Stimulated activated CD8-positive, alpha-beta memory T cell treated with anti-CD3 and anti-CD28 coated beads, Interleukin-12 subunit alpha, Interleukin-12 subunit beta, amount 100 ng/mL, for 1 hour (primary cell): ENCODE data around the gene SLC7A5.
"Not testable (repeated sequence)": the region's sequence is repeated elsewhere in the genome, so short reads cannot be mapped to it uniquely, and the experiment has no call there.

Source experiments
- DNase-seq: peaks from one replicate; pipeline ENCODE4 v3.0.0-alpha.2; 2020; ENCODE audit warnings: low read depth

The SLC7A5 gene

GRCh38 chr16:87822108-87822970, 47.0 kb downstream of the SLC7A5 start:
- no peak for DNase-seq

- no peak for DNase-seq
Measured at GRCh38 chr16:87821376-87822107, 47.8 kb downstream of the SLC7A5 start.

- DNase-seq, result no peak
Measured at GRCh38 chr16:87819983-87820382, 49.3 kb downstream of the SLC7A5 start.

GRCh38 chr16:87819282-87819681, 50.0 kb downstream of the SLC7A5 start:
- DNase-seq, result no peak

- no peak for DNase-seq
Measured at GRCh38 chr16:87818533-87819161, 50.7 kb downstream of the SLC7A5 start.

- DNase-seq, result no peak
Measured at GRCh38 chr16:87817910-87818309, 51.4 kb downstream of the SLC7A5 start.

- not testable (repeated sequence) for DNase-seq
Measured at GRCh38 chr16:87817370-87817769, 51.9 kb downstream of the SLC7A5 start.

GRCh38 chr16:87816507-87817100, 52.7 kb downstream of the SLC7A5 start:
- DNase-seq, result no peak

- DNase-seq, result no peak
Measured at GRCh38 chr16:87815567-87815966, 53.7 kb downstream of the SLC7A5 start.

- DNase-seq, result no peak
Measured at GRCh38 chr16:87812200-87812656, 57.1 kb downstream of the SLC7A5 start.

GRCh38 chr16:87811454-87811853, 57.9 kb downstream of the SLC7A5 start:
- not testable (repeated sequence) for DNase-seq

GRCh38 chr16:87809150-87809902, 60.0 kb downstream of the SLC7A5 start:
- no peak for DNase-seq

GRCh38 chr16:87808108-87808507, 61.2 kb downstream of the SLC7A5 start:
- DNase-seq, result no peak

- DNase-seq, result peak; percentile 29
Measured at GRCh38 chr16:87806641-87807546, 62.4 kb downstream of the SLC7A5 start.

GRCh38 chr16:87806261-87806640, 63.1 kb downstream of the SLC7A5 start:
- DNase-seq, result no peak

GRCh38 chr16:87803385-87803784, 65.9 kb downstream of the SLC7A5 start:
- no peak for DNase-seq

GRCh38 chr16:87802670-87803069, 66.6 kb downstream of the SLC7A5 start:
- no peak for DNase-seq

- no peak for DNase-seq
Measured at GRCh38 chr16:87801679-87802259, 67.5 kb downstream of the SLC7A5 start.

GRCh38 chr16:87800497-87800896, 68.8 kb downstream of the SLC7A5 start:
- no peak for DNase-seq

- no peak for DNase-seq
Measured at GRCh38 chr16:87795336-87795735, 74.0 kb downstream of the SLC7A5 start.
